ENCODE results near the gene TOM1.

DNA sequence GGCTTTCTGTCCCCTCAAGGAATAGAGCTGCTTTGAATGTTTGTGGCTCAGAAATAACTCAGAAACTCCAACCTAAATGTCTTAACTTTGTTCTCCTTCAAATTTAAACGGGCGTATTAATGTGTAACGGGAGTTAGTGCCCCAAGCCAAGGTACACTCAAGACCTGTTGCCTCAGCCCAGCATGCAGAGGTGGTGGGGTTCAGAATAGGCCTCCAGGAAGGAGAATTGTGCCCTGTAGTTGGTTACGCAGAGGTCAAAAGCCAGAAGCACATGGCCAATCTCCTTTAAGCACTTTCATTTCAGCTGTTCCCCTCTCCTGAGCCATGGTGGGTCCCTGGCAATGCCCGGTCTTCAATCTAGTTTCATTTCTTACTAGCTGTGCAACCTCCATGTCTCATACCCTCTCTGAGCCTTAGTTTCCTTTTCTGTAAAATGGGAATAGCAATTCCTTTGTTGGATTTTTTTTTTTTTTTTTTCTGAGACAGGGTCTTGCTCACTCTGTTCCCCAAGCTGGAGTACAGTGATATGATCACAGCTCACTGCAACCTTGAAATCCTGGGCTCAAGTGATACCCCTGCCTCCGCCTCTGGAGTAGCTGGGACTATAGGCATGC, 85.4 kb downstream of the TOM1 start:
- TF ChIP-seq POLR2A (IDR thresholded peaks at IDR 0.05; ENCODE audit: low read length) (no peak), GATA1 (IDR thresholded peaks at IDR 0.05; ENCODE audit: low read depth, low read length) (no peak)
